Psoas muscle (tissue), 8 donors: ENCODE results near the gene BTBD16. TPM values are rescaled to one million over a fixed set of nuclear protein-coding genes. Genes with fewer than 3 reads are reported as not detected.

ENCODE experiments used
- ATAC-seq, 4 donors: fragments of 200-7000 bp; cut with Tn5 transposase; one replicate each; pipeline ENCODE4 v1.9.1; 2020; ENCODE audit warnings: moderate library complexity in 3 of 4, mild to moderate bottlenecking in 2 of 4
- DNase-seq, 2 donors: peaks; one replicate each; pipeline ENCODE4 v3.0.0-alpha.2; 2020
- H3K27ac ChIP-seq: fragments of 200-600 bp; one replicate; pipeline ENCODE4 v1.8.0; 2022
- H3K27me3 ChIP-seq, 3 donors: fragments of 200-600 bp in 1 of 3; one replicate each; pipeline versions ENCODE4 v1.6.1 to v1.8.0; 2013 to 2022; ENCODE audit warnings: low read length in 2 of 3, mild to moderate bottlenecking in 2 of 3, moderate library complexity in 1 of 3; ENCODE audit not compliant: insufficient read depth in 3 of 3
- H3K36me3 ChIP-seq, 2 donors: fragments of 200-600 bp in 1 of 2; one replicate each; pipeline versions ENCODE4 v1.6.1 to v1.8.0; 2013 to 2022; ENCODE audit warnings: low read depth in 1 of 2, mild to moderate bottlenecking in 1 of 2, moderate library complexity in 1 of 2; ENCODE audit not compliant: insufficient read depth in 1 of 2
- H3K4me1 ChIP-seq: fragments of 200-600 bp; one replicate; pipeline ENCODE4 v1.8.0; 2022
- H3K4me3 ChIP-seq: fragments of 200-600 bp; one replicate; pipeline ENCODE4 v1.8.0; 2022; ENCODE audit warnings: mild to moderate bottlenecking
- H3K9me3 ChIP-seq: fragments of 200-600 bp; one replicate; pipeline ENCODE4 v1.8.0; 2022
- CTCF ChIP-seq: fragments of 200-600 bp; IDR thresholded peaks from one replicate; pipeline ENCODE4 v1.8.0; 2022; ENCODE audit warnings: antibody characterized with exemption
- WGBS, 3 donors: extraction: QIAGEN DNeasy Blood & Tissue Kit; methylation state at CpG; one replicate each; pipeline versions ENCODE4 v1.1.6 to v1.1.7; 2013; 5-methylcytosine and 5-hydroxymethylcytosine counted together
- intact Hi-C, 2 donors: fragments of 100-400 bp; cut with DNase I; formaldehyde crosslinking; loops; one replicate each; pipeline versions ENCODE4 v1.11.0 to v1.14.2; 2022
- polyA plus RNA-seq, 3 donors: library from polyadenylated mRNA; stranded (reverse); fragments of 200-250 nt; gene quantifications; one replicate each; pipeline ENCODE4 v1.2.3, GENCODE V29; 2013
- total RNA-seq, 4 donors: library from RNA; stranded (reverse); fragmentation: NEBNext Ultra II Directional in 2 of 4; extraction: Animal tissue kit (Norgen Biotek cat#: 25700) in 2 of 4; gene quantifications; one replicate each; pipeline versions ENCODE4 v1.2.1 to v1.2.4, GENCODE V29; 2021 to 2023
- donor health status: healthy with polysubstance abuse.
- donor health status: DM: no; HTN: no; CAD: no; lungs with moderate emphysema.
- donor health status: Bipolar disorder and iron deficiency.
- donor health status: healthy.
- donor health status: DM: yes; HTN: yes; CAD: no.
- donor health status: DM: no; HTN: no; CAD: no.
- donor health status: DM: no; HTN: no; CAD: no.
- donor health status: DM: yes; HTN: yes; CAD: no.

Gene BTBD16
- total and polyA plus RNA-seq, 7 donors = 0.14 to 0.58 (median 0.32) TPM; not detected in 4

GRCh38 chr10:122310311-122311050 is 39.4 kb downstream of the BTBD16 start:
- H3K27me3 ChIP-seq = no peaks in the 10 kb centered on the region
- no peak overlapping the region for H3K27ac ChIP-seq
- H3K9me3 ChIP-seq = no peaks in the 10 kb centered on the region
- no peaks in the 10 kb centered on the region for H3K36me3 ChIP-seq
- no peak for TF ChIP-seq CTCF
- no peak for DNase-seq
- 68 to 72% (median 70%) methylated on average over 18 of the region's 18 CpGs for WGBS, 3 donors
- intact Hi-C loops = no loop called here
- no peak for ATAC-seq
- H3K4me3 ChIP-seq = no peak overlapping the region
- peaks cover 24% of the 10 kb centered on the region for H3K4me1 ChIP-seq

- no peaks in the 10 kb centered on the region for H3K36me3 ChIP-seq
- intact Hi-C loops = no loop called here
- 72 to 82% (median 76%) methylated on average over 5 of the region's 5 CpGs for WGBS, 3 donors
Observed at GRCh38 chr10:122311051-122311410, 39.9 kb downstream of the BTBD16 start.

DNA sequence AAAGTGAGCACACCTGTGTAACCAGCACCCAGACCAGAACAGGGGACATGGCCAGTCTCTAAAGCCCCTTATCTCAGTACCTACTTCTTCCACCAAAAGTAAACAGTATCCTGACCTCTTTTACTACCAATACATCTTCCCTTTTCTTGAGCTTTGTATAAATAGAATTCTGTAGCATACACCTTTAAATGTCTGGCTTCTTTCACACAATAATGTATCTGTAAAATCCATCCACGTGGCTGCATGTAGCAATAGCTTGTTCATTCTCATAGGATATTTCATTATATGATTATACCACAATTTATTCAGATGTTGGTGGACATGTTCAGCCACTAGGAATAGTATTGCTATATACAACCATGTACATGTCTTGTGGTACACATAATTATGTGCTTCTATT is 40.6 kb downstream of the BTBD16 start:
- no peak for DNase-seq
- 51 to 68% (median 64%) methylated on average over 1 of the region's 1 CpG for WGBS, 3 donors
- ATAC-seq = no peak
- H3K27me3 ChIP-seq = no peaks in the 10 kb centered on the region
- no peaks in the 10 kb centered on the region for H3K36me3 ChIP-seq
- no peaks in the 10 kb centered on the region for H3K9me3 ChIP-seq
- no peak overlapping the region for H3K27ac ChIP-seq
- peaks cover 24% of the 10 kb centered on the region for H3K4me1 ChIP-seq
- TF ChIP-seq CTCF = no peak
- no peak overlapping the region for H3K4me3 ChIP-seq
- intact Hi-C loops = no loop called here

More at GRCh38 chr10:122311051-122311410, 39.9 kb downstream of the BTBD16 start:
- no peaks in the 10 kb centered on the region for H3K9me3 ChIP-seq
- no peak for TF ChIP-seq CTCF
- H3K4me3 ChIP-seq = no peak overlapping the region
- DNase-seq (no peak), ATAC-seq (no peak)
- no peak overlapping the region for H3K27ac ChIP-seq
- peaks cover 24% of the 10 kb centered on the region for H3K4me1 ChIP-seq
- no peaks in the 10 kb centered on the region for H3K27me3 ChIP-seq

GRCh38 chr10:122316224-122316884 is 45.3 kb downstream of the BTBD16 start:
- WGBS, 3 donors = 92 to 96% (median 93%) methylated on average over 12 of the region's 12 CpGs
- intact Hi-C loops = no loop called here

More at GRCh38 chr10:122316224-122316884, 45.3 kb downstream of the BTBD16 start:
- H3K9me3 ChIP-seq = peaks cover 8% of the 10 kb centered on the region
- H3K4me3 ChIP-seq = no peak overlapping the region
- no peaks in the 10 kb centered on the region for H3K4me1 ChIP-seq
- no peaks in the 10 kb centered on the region for H3K36me3 ChIP-seq
- TF ChIP-seq CTCF = no peak
- H3K27me3 ChIP-seq = no peaks in the 10 kb centered on the region
- no peak for ATAC-seq
- H3K27ac ChIP-seq = no peak overlapping the region
- no peak for DNase-seq
